ENCODE data around the gene PRSS27. TPM values are rescaled to one million over a fixed set of nuclear protein-coding genes. Genes with fewer than 3 reads are reported as not detected.

The PRSS27 gene
- total RNA-seq, 4 donors from 2014 or later, result 0.49 to 0.55 TPM; not detected in 2

- peaks cover 0 to 31% of the 10 kb centered on the region in 2 donors for H3K36me3 ChIP-seq
- H3K4me1 ChIP-seq, result peaks cover 17 to 20% of the 10 kb centered on the region in 2 donors
- H3K4me3 ChIP-seq, result no peak overlapping the region
- H3K27ac ChIP-seq, result no peak overlapping the region
- DNase-seq (no peak), ATAC-seq (no peak)
- TF ChIP-seq CTCF (IDR thresholded peaks at IDR 0.05 in 4 of 5, conservative IDR thresholded peaks at IDR 0.05 in 1 of 5), result no peak
- no peak for TF ChIP-seq POLR2A (IDR thresholded peaks at IDR 0.05)
- no peaks in the 10 kb centered on the region for H3K9me3 ChIP-seq
- no peaks in the 10 kb centered on the region for H3K27me3 ChIP-seq
- intact Hi-C loops (cut with DNase I; ENCODE audit: low total_unique reads) (no loop called here), in situ Hi-C loops (cut with MboI; ENCODE audit: low sequenced_read_pairs in 4 of 4) (no loop called here)
Measured at GRCh38 chr16:2708290-2708639, 11.8 kb downstream of the PRSS27 start.

- TF ChIP-seq POLR2A (IDR thresholded peaks at IDR 0.05) (no peak), CTCF (IDR thresholded peaks at IDR 0.05 in 4 of 5, conservative IDR thresholded peaks at IDR 0.05 in 1 of 5) (no peak)
- Histone ChIP-seq H3K4me1 (peaks cover 23 to 27% of the 10 kb centered on the region in 2 donors), H3K9me3 (no peaks in the 10 kb centered on the region), H3K4me3 (no peak overlapping the region), H3K36me3 (peaks cover 0 to 32% of the 10 kb centered on the region in 2 donors), H3K27ac (no peak overlapping the region), H3K27me3 (no peaks in the 10 kb centered on the region)
- intact Hi-C loops (cut with DNase I; ENCODE audit: low total_unique reads) (no loop called here), in situ Hi-C loops (cut with MboI; ENCODE audit: low sequenced_read_pairs in 4 of 4) (no loop called here)
- ATAC-seq (no peak), DNase-seq (no peak)
Measured at GRCh38 chr16:2707368-2708289, 12.4 kb downstream of the PRSS27 start.

GRCh38 chr16:2706611-2707311 is 13.3 kb downstream of the PRSS27 start:
- Histone ChIP-seq H3K27me3 (no peaks in the 10 kb centered on the region), H3K4me3 (no peak overlapping the region), H3K9me3 (no peaks in the 10 kb centered on the region), H3K27ac (no peak overlapping the region), H3K4me1 (peaks cover 25 to 29% of the 10 kb centered on the region in 2 donors), H3K36me3 (peaks cover 0 to 41% of the 10 kb centered on the region in 2 donors)
- ATAC-seq (no peak), DNase-seq (no peak)
- no peak for TF ChIP-seq CTCF (IDR thresholded peaks at IDR 0.05 in 4 of 5, conservative IDR thresholded peaks at IDR 0.05 in 1 of 5)
- TF ChIP-seq POLR2A (IDR thresholded peaks at IDR 0.05), result no peak
- intact Hi-C loops (cut with DNase I; ENCODE audit: low total_unique reads), result no loop called here
- in situ Hi-C loops (cut with MboI; ENCODE audit: low sequenced_read_pairs in 4 of 4), result no loop called here

- no peaks in the 10 kb centered on the region for H3K27me3 ChIP-seq
- no peak for ATAC-seq
- no peak overlapping the region for H3K27ac ChIP-seq
- no peak for DNase-seq
- H3K9me3 ChIP-seq, result no peaks in the 10 kb centered on the region
- no peak for TF ChIP-seq CTCF (IDR thresholded peaks at IDR 0.05 in 4 of 5, conservative IDR thresholded peaks at IDR 0.05 in 1 of 5)
- no peak for TF ChIP-seq POLR2A (IDR thresholded peaks at IDR 0.05)
- no peak overlapping the region for H3K4me3 ChIP-seq
- in situ Hi-C loops (cut with MboI; ENCODE audit: low sequenced_read_pairs in 4 of 4) (no loop called here), intact Hi-C loops (cut with DNase I; ENCODE audit: low total_unique reads) (no loop called here)
- H3K36me3 ChIP-seq, result peaks cover 0 to 43% of the 10 kb centered on the region in 2 donors
- peaks cover 25 to 29% of the 10 kb centered on the region in 2 donors for H3K4me1 ChIP-seq
Measured at GRCh38 chr16:2706085-2706484, 13.9 kb downstream of the PRSS27 start.
